ENCODE measurements around the gene SLC26A9. TPM values are rescaled to one million over a fixed set of nuclear protein-coding genes. Genes with fewer than 3 reads are reported as not detected.
"Not testable (repeated sequence)": the region's sequence is repeated elsewhere in the genome, so short reads cannot be mapped to it uniquely, and the experiment has no call there.

Gene SLC26A9
- total RNA-seq, 1 experiment from 2014 or later = not detected

DNA sequence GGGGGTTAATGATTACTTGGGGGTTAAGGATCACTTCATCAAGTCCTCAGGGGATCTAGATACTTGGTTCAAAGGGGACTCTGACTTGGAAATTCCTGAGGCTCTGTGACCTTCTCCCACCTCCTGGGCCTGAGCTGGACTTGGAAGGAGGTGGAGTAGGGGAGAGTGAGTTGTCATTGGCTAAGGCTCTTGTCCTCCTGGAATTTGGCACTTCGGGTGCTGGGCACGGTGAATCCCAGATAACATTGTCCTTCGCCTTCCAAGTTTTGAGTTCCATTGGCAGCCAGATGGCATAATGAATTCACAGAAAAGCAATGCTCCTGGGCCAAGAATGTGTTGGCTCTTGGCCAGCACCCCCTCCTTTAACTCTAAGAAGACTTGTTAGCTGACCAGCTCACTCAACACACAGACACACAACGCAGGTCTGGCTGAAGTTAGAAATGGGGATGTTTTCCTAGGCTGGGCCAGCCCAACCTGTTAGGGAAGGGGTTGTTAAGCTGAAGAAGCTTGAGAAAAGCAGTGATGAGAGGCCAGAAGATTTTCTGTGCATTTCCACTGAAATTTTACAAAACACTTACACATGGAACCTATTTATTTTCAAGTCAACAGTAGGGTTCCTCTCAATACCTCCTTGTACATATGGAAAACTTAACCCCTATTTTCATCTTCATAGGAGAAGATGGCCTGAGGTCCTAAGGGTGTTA is 29.7 kb downstream of the SLC26A9 start:
- H3K4me1 ChIP-seq (ENCODE audit: control insufficient read depth, insufficient read depth, low read length) = peaks cover 5% of the 10 kb centered on the region; the same call in 1 of the 2 replicates
- no peaks in the 10 kb centered on the region for H3K9me3 ChIP-seq (ENCODE audit: control insufficient read depth, insufficient read depth, low read depth, low read length)
- in situ Hi-C loops (cut with HindIII; ENCODE audit: low pct_unique_long_range_greater_than_20kb, low sequenced_read_pairs) (no loop called here), intact Hi-C loops (cut with micrococcal nuclease; ENCODE audit: unreplicated experiment) (no loop called here)
- ChIA-PET CTCF (no interaction called here), POLR2A (no interaction called here)
- no peak for DNase-seq (ENCODE audit: low read depth, low spot score)
- no peak for ATAC-seq
- TF ChIP-seq TCF7L2 (IDR thresholded peaks at IDR 0.05; ENCODE audit: low read depth, low read length) (no peak), POLR2AphosphoS5 (IDR thresholded peaks at IDR 0.05; ENCODE audit: low read depth, low read length) (no peak), SIN3A (IDR thresholded peaks at IDR 0.05; ENCODE audit: borderline replicate concordance, insufficient read depth, low read depth, low read length) (no peak)
- TF ChIP-seq, protein P1, sequence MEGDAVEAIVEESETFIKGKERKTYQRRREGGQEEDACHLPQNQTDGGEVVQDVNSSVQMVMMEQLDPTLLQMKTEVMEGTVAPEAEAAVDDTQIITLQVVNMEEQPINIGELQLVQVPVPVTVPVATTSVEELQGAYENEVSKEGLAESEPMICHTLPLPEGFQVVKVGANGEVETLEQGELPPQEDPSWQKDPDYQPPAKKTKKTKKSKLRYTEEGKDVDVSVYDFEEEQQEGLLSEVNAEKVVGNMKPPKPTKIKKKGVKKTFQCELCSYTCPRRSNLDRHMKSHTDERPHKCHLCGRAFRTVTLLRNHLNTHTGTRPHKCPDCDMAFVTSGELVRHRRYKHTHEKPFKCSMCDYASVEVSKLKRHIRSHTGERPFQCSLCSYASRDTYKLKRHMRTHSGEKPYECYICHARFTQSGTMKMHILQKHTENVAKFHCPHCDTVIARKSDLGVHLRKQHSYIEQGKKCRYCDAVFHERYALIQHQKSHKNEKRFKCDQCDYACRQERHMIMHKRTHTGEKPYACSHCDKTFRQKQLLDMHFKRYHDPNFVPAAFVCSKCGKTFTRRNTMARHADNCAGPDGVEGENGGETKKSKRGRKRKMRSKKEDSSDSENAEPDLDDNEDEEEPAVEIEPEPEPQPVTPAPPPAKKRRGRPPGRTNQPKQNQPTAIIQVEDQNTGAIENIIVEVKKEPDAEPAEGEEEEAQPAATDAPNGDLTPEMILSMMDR (IDR thresholded peaks at IDR 0.05) = no peak
- TF ChIP-seq, protein P2, sequence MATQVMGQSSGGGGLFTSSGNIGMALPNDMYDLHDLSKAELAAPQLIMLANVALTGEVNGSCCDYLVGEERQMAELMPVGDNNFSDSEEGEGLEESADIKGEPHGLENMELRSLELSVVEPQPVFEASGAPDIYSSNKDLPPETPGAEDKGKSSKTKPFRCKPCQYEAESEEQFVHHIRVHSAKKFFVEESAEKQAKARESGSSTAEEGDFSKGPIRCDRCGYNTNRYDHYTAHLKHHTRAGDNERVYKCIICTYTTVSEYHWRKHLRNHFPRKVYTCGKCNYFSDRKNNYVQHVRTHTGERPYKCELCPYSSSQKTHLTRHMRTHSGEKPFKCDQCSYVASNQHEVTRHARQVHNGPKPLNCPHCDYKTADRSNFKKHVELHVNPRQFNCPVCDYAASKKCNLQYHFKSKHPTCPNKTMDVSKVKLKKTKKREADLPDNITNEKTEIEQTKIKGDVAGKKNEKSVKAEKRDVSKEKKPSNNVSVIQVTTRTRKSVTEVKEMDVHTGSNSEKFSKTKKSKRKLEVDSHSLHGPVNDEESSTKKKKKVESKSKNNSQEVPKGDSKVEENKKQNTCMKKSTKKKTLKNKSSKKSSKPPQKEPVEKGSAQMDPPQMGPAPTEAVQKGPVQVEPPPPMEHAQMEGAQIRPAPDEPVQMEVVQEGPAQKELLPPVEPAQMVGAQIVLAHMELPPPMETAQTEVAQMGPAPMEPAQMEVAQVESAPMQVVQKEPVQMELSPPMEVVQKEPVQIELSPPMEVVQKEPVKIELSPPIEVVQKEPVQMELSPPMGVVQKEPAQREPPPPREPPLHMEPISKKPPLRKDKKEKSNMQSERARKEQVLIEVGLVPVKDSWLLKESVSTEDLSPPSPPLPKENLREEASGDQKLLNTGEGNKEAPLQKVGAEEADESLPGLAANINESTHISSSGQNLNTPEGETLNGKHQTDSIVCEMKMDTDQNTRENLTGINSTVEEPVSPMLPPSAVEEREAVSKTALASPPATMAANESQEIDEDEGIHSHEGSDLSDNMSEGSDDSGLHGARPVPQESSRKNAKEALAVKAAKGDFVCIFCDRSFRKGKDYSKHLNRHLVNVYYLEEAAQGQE (IDR thresholded peaks at IDR 0.05; ENCODE audit: insufficient read depth in 1 of 2, low read depth in 2 of 2, low read length in 1 of 2) = no peak
- peaks cover 4% of the 10 kb centered on the region; the same call in 1 of the 2 replicates for H3K27me3 ChIP-seq (ENCODE audit: control insufficient read depth, insufficient read depth, low read length)
- no peak overlapping the region for H3K4me3 ChIP-seq (ENCODE audit: low read depth in 2 of 2, low read length in 2 of 2)
- no peaks in the 10 kb centered on the region for H3K36me3 ChIP-seq (ENCODE audit: control insufficient read depth, insufficient read depth, low read length)
- no peak overlapping the region for H3K27ac ChIP-seq (ENCODE audit: low read length)
- BruUV-seq (replicated peaks) = no TSS peak

DNA sequence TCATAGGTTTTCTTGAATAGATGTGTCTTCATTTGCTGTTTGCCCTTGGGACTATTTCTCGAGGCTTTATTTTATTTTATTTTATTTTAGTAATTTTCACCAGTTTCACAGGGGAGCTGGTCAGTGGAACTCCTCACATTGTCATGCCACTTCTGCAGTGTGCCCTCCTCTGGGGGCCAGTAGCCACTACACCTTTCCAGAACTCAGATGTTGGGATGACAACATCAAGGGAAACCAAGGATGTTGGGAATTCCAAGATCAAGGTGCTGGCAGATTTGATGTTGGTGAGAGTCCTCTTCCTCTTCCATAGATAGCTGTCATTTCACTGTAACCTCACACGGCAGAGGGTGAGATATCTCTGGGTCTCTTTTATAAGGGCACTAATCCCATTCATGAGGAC is 35.5 kb downstream of the SLC26A9 start:
- CTCF ChIA-PET = interaction anchor here (0.8 to 1.8 kb wide), 4 partner anchors 9 to 116 kb away, joined by 3 to 10 read pairs (median 3); no protein-coding TSS in a partner anchor
- BruUV-seq (replicated peaks) = no TSS peak
- in situ Hi-C loops (cut with HindIII; ENCODE audit: low pct_unique_long_range_greater_than_20kb, low sequenced_read_pairs) = no loop called here
- H3K4me3 ChIP-seq (ENCODE audit: low read depth in 2 of 2, low read length in 2 of 2) = no peak overlapping the region
- no peak overlapping the region for H3K27ac ChIP-seq (ENCODE audit: low read length)
- intact Hi-C loops (cut with micrococcal nuclease; ENCODE audit: unreplicated experiment) = loop anchor here (1.0 kb wide), 1 partner anchor 116 kb away; no protein-coding TSS in a partner anchor
- no peaks in the 10 kb centered on the region for H3K9me3 ChIP-seq (ENCODE audit: control insufficient read depth, insufficient read depth, low read depth, low read length)
- H3K4me1 ChIP-seq (ENCODE audit: control insufficient read depth, insufficient read depth, low read length) = no peaks in the 10 kb centered on the region
- no peaks in the 10 kb centered on the region for H3K36me3 ChIP-seq (ENCODE audit: control insufficient read depth, insufficient read depth, low read length)
- POLR2A ChIA-PET = interaction anchor here (0.6 kb wide), 1 partner anchor 160 kb away, joined by 3 read pairs; no protein-coding TSS in a partner anchor
- no peak for TF ChIP-seq POLR2AphosphoS5 (IDR thresholded peaks at IDR 0.05; ENCODE audit: low read depth, low read length)
- TF ChIP-seq, protein P1 (IDR thresholded peaks at IDR 0.05) = peak; percentile 82
- H3K27me3 ChIP-seq (ENCODE audit: control insufficient read depth, insufficient read depth, low read length) = peaks cover 2% of the 10 kb centered on the region; the same call in 1 of the 2 replicates
- ATAC-seq (peak; percentile 85), DNase-seq (ENCODE audit: low read depth, low spot score) (no peak)

DNA sequence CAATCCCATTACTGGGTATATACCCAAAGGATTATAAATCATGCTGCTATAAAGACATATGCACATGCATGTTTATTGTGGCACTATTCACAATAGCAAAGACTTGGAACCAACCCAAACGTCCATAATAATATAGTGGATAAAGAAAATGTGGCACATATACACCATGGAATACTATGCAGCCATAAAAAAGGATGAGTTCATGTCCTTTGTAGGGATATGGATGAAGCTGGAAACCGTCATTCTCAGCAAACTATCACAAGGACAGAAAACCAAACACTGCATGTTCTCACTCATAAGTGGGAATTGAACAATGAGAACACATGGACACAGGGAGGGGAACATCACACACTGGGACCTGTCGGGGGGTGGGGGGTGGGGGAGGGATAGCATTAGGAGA is 38.2 kb downstream of the SLC26A9 start:
- CTCF ChIA-PET; DNase-seq (ENCODE audit: low read depth, low spot score); BruUV-seq (replicated peaks); POLR2A ChIA-PET; H3K27ac ChIP-seq (ENCODE audit: low read length); intact Hi-C loops (cut with micrococcal nuclease; ENCODE audit: unreplicated experiment); H3K27me3 ChIP-seq (ENCODE audit: control insufficient read depth, insufficient read depth, low read length); ATAC-seq; H3K4me1 ChIP-seq (ENCODE audit: control insufficient read depth, insufficient read depth, low read length); H3K9me3 ChIP-seq (ENCODE audit: control insufficient read depth, insufficient read depth, low read depth, low read length); in situ Hi-C loops (cut with HindIII; ENCODE audit: low pct_unique_long_range_greater_than_20kb, low sequenced_read_pairs); H3K36me3 ChIP-seq (ENCODE audit: control insufficient read depth, insufficient read depth, low read length); H3K4me3 ChIP-seq (ENCODE audit: low read depth in 2 of 2, low read length in 2 of 2): not testable (repeated sequence)
